Subcutaneous preadipocyte (primary cell): ENCODE data around the gene RRH. TPM values are rescaled to one million over a fixed set of nuclear protein-coding genes. Genes with fewer than 3 reads are reported as not detected.

Experiments
- total RNA-seq: library from RNA; depleted of rRNA; stranded (reverse); fragments of >200 nt; gene quantifications from 2 replicates; pipeline ENCODE4 v1.2.3, GENCODE V29; 2012

Gene RRH, protein sequence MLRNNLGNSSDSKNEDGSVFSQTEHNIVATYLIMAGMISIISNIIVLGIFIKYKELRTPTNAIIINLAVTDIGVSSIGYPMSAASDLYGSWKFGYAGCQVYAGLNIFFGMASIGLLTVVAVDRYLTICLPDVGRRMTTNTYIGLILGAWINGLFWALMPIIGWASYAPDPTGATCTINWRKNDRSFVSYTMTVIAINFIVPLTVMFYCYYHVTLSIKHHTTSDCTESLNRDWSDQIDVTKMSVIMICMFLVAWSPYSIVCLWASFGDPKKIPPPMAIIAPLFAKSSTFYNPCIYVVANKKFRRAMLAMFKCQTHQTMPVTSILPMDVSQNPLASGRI
- total RNA-seq = not detected in 2 replicates

DNA sequence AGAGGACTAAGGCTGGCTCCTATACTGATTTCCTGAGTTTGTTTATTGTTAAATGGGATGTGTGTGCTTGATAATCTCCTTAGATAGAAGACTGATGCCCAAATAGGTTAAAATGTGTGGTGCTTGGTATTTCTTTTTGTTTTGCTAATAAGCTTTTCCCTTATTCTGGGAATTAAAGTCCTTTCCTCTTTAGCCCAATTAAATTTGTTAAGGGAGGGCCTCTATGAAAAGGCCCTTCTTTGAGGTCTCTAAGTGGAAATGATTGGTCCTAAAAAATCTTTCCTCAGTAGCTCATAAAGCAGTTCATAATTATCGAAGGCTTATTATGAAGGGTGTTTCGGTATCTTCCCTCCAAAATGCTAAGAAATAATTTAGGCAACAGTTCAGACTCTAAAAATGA is at the start of gene RRH:
RRH (plus strand) TSS at position 301 of the 400 bp plus-strand sequence; CDS start at position 357, 56 bp downstream.

DNA sequence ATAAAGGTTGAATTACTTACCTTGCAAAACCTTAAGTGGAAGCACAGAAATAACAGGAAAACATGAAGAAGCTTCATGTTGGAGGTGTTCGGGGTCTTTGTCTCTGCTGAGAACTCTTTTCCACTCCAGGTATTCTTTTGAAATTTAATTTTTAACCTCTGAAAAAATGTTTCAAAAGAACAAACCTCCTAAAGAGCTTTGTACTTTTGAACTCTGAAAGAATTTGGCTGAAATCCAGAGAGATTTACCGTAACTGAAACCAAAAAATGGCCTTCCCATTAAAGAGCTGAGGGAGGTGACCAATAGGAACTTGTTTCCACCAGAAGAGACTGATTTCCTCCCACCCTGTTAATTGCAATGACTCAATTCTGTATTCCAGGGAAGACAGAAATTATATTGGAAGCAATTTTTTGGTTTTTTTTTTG is 25.9 kb upstream of the RRH start, which contains the start of gene CFI:
CFI (minus strand) TSS at position 105 of the 425 bp plus-strand sequence; CDS start at position 77, 28 bp downstream.

GRCh38 chr4:109815151-109816081 is 12.4 kb upstream of the RRH start, which contains the start of gene GAR1:
GAR1 (plus strand) TSS chr4:109815762; CDS start chr4:109816165, 403 bp downstream.

GRCh38 chr4:109847896-109848442 is 20.2 kb downstream of the RRH start, which contains the start of gene LRIT3:
LRIT3 (plus strand) TSS chr4:109848107; CDS start chr4:109848202, 95 bp downstream.

Other genes with a start within 250 kb of the RRH start
- gene CASP6, start 124.5 kb upstream of the RRH start, total RNA-seq = 8.8 and 12.7 TPM in 2 replicates
- gene PLA2G12A, start 97.9 kb upstream of the RRH start, total RNA-seq = 12.9 and 13.9 TPM in 2 replicates
- gene CFI, start 26.0 kb upstream of the RRH start, total RNA-seq = 0.73 TPM in 1 of 2 replicates, not detected in the other
- gene GAR1, start 12.2 kb upstream of the RRH start, total RNA-seq = 2.6 and 3.9 TPM in 2 replicates
- gene LRIT3, start 20.1 kb downstream of the RRH start, total RNA-seq = under 0.01 TPM in 2 replicates
- 0.20 and 0.73 TPM in 2 replicates for gene EGF, start 84.9 kb downstream of the RRH start, total RNA-seq